Smooth muscle cell (in vitro differentiated cells): ENCODE data around the gene CAMTA1. TPM values are rescaled to one million over a fixed set of nuclear protein-coding genes. Genes with fewer than 3 reads are reported as not detected.

Experiments
- DNase-seq: peaks from one replicate; lab custom pipeline; 2025; ENCODE audit not compliant: unreplicated experiment; lab: John Stamatoyannopoulos, UW
- H2AFZ ChIP-seq: fragments of 200-600 bp; sonication (generic); 2 replicates; pipeline ENCODE4 v1.6.0; 2016; ENCODE audit warnings: antibody characterized with exemption, low read depth, mild to moderate bottlenecking
- H3F3A ChIP-seq: fragments of 200-600 bp; sonication (generic); 2 replicates; pipeline ENCODE4 v1.6.0; 2017; ENCODE audit warnings: antibody characterized with exemption, low read depth
- H3K27ac ChIP-seq: fragments of 200-600 bp; sonication (generic); 2 replicates; pipeline ENCODE4 v1.5.1; 2016; ENCODE audit warnings: low read depth, mild to moderate bottlenecking
- H3K27me3 ChIP-seq: fragments of 200-600 bp; sonication (generic); 2 replicates; pipeline ENCODE4 v1.6.1; 2016; ENCODE audit warnings: low read depth, mild to moderate bottlenecking
- H3K36me3 ChIP-seq: fragments of 200-600 bp; sonication (generic); 2 replicates; pipeline ENCODE4 v1.5.1; 2016; ENCODE audit warnings: low read depth
- H3K4me1 ChIP-seq: fragments of 200-600 bp; sonication (generic); 2 replicates; pipeline ENCODE4 v1.5.1; 2016; ENCODE audit warnings: low read depth
- H3K4me2 ChIP-seq: fragments of 200-600 bp; sonication (generic); 2 replicates; pipeline ENCODE4 v1.6.0; 2016; ENCODE audit warnings: mild to moderate bottlenecking
- H3K4me3 ChIP-seq: fragments of 200-600 bp; sonication (generic); 2 replicates; pipeline ENCODE4 v1.5.1; 2016; ENCODE audit warnings: mild to moderate bottlenecking
- H3K79me2 ChIP-seq: fragments of 200-600 bp; sonication (generic); 2 replicates; pipeline ENCODE4 v1.6.0; 2016; ENCODE audit warnings: low read depth, mild to moderate bottlenecking
- H3K9ac ChIP-seq: fragments of 200-600 bp; sonication (generic); 2 replicates; pipeline ENCODE4 v1.6.0; 2016; ENCODE audit warnings: low read depth
- H3K9me3 ChIP-seq: fragments of 200-600 bp; sonication (generic); replicated peaks from 2 replicates; pipeline ENCODE4 v1.5.1; 2016; ENCODE audit warnings: low read depth
- H4K20me1 ChIP-seq: fragments of 200-600 bp; sonication (generic); 2 replicates; pipeline ENCODE4 v1.6.0; 2016; ENCODE audit warnings: low read depth
- CTCF ChIP-seq: fragments of 200-600 bp; sonication (generic); IDR thresholded peaks from 2 replicates; pipeline ENCODE4 v1.5.1; 2017; ENCODE audit warnings: borderline replicate concordance, mild to moderate bottlenecking, antibody characterized with exemption; ENCODE audit not compliant: insufficient read depth, poor library complexity, severe bottlenecking
- WGBS: methylation state at CpG from one replicate; pipeline ENCODE4 v1.1.7; 2016; ENCODE audit warnings: low lambda C conversion rate; 5-methylcytosine and 5-hydroxymethylcytosine counted together
- polyA plus RNA-seq: library from polyadenylated mRNA; unstranded; fragments of >200 nt; fragmentation: Nextera tagmentation; extraction: Ambion mirVana; gene quantifications from 2 replicates; pipeline ENCODE4 v1.2.1, GENCODE V29; 2016
- total RNA-seq: library from RNA; depleted of rRNA; stranded (reverse); fragments of >200 nt; gene quantifications from 2 replicates; pipeline ENCODE4 v1.2.3, GENCODE V29; 2014

The CAMTA1 gene
- total and polyA plus RNA-seq, 2 experiments from 2014 or later = 139 to 145 TPM

GRCh38 chr1:7517611-7518330 lies 732.5 kb downstream of the CAMTA1 start:
- no peak overlapping the region for H3K9ac ChIP-seq
- no peak for TF ChIP-seq CTCF
- no peaks in the 10 kb centered on the region for H3K36me3 ChIP-seq
- no peaks in the 10 kb centered on the region for H4K20me1 ChIP-seq
- no peaks in the 10 kb centered on the region for H3F3A ChIP-seq
- no peak overlapping the region for H3K27ac ChIP-seq
- H3K4me3 ChIP-seq = no peak overlapping the region
- WGBS = 83% methylated on average over 10 of the region's 10 CpGs
- no peaks in the 10 kb centered on the region for H3K79me2 ChIP-seq
- H2AFZ ChIP-seq = no peak overlapping the region
- no peak overlapping the region for H3K4me2 ChIP-seq
- no peaks in the 10 kb centered on the region for H3K9me3 ChIP-seq
- no peaks in the 10 kb centered on the region for H3K4me1 ChIP-seq
- H3K27me3 ChIP-seq = no peaks in the 10 kb centered on the region
- DNase-seq = no peak

- WGBS = 97% methylated on average over 8 of the region's 8 CpGs
- H2AFZ ChIP-seq = no peak overlapping the region
- H3K27ac ChIP-seq = no peak overlapping the region
- no peak overlapping the region for H3K4me3 ChIP-seq
- H3K79me2 ChIP-seq = no peaks in the 10 kb centered on the region
- TF ChIP-seq CTCF = no peak
- H3K27me3 ChIP-seq = no peaks in the 10 kb centered on the region
- DNase-seq = no peak
- no peaks in the 10 kb centered on the region for H3K9me3 ChIP-seq
- H3K36me3 ChIP-seq = no peaks in the 10 kb centered on the region
- no peaks in the 10 kb centered on the region for H4K20me1 ChIP-seq
- H3K4me1 ChIP-seq = no peaks in the 10 kb centered on the region
- no peak overlapping the region for H3K9ac ChIP-seq
- H3K4me2 ChIP-seq = no peak overlapping the region
- H3F3A ChIP-seq = no peaks in the 10 kb centered on the region
These were observed 733.2 kb downstream of the CAMTA1 start for GRCh38 chr1:7518411-7518810.

- H3K4me3 ChIP-seq = no peak overlapping the region
- H2AFZ ChIP-seq = no peak overlapping the region
- H3K27me3 ChIP-seq = no peaks in the 10 kb centered on the region
- H3K9me3 ChIP-seq = no peaks in the 10 kb centered on the region
- WGBS = 93% methylated on average over 8 of the region's 8 CpGs
- no peak for DNase-seq
- H3K9ac ChIP-seq = no peak overlapping the region
- no peak for TF ChIP-seq CTCF
- H3K4me1 ChIP-seq = no peaks in the 10 kb centered on the region
- H4K20me1 ChIP-seq = no peaks in the 10 kb centered on the region
- H3K79me2 ChIP-seq = no peaks in the 10 kb centered on the region
- no peaks in the 10 kb centered on the region for H3K36me3 ChIP-seq
- no peak overlapping the region for H3K4me2 ChIP-seq
- H3K27ac ChIP-seq = no peak overlapping the region
- H3F3A ChIP-seq = no peaks in the 10 kb centered on the region
These were observed 734.1 kb downstream of the CAMTA1 start for GRCh38 chr1:7519181-7519860.
